GM12878 (cell line): Measurements from ENCODE around the gene GALNT17. TPM values are rescaled to one million over a fixed set of nuclear protein-coding genes. Genes with fewer than 3 reads are reported as not detected.

Experiments
- ATAC-seq: fragments of 200-7000 bp; cut with Tn5 transposase; 3 replicates; pipeline ENCODE4 v1.9.1; 2020; ENCODE audit warnings: mild to moderate bottlenecking, moderate library complexity
- BruUV-seq: library from RNA; stranded (reverse); fragments of 400-500 nt; replicated peaks from 2 replicates; lab custom pipeline; 2021; lab: Mats Ljungman, UMichigan
- CTCF ChIA-PET: fragments of 300-600 bp; sonication (Branson Sonifier 250); formaldehyde crosslinking; extraction: SDS; loops from one replicate; lab custom pipeline; 2021; ENCODE audit warnings: inconsistent platforms; lab: Yijun Ruan, JAX
- POLR2A ChIA-PET: fragments of 350-600 bp; formaldehyde crosslinking; extraction: SDS; loops from one replicate; lab custom pipeline; 2021; ENCODE audit warnings: inconsistent platforms; lab: Charles Lee
- RAD21 ChIA-PET: fragments of 300-600 bp; sonication (Branson Sonifier 250); formaldehyde crosslinking; loops from one replicate; lab custom pipeline; 2023; ENCODE audit warnings: antibody characterized with exemption; ENCODE audit not compliant: unreplicated experiment; lab: Charles Lee
- SMC1A ChIA-PET: fragments of 300-600 bp; sonication (Branson Sonifier 250); formaldehyde crosslinking; loops from one replicate; lab custom pipeline; 2023; ENCODE audit not compliant: unreplicated experiment, uncharacterized antibody; lab: Charles Lee
- DNase-seq: peaks from one replicate; pipeline ENCODE4 v3.0.0-alpha.2; 2011; ENCODE audit warnings: low read depth, low spot score
- FAIRE-seq: peaks from 3 replicates; lab custom pipeline; 2011; peaks lifted over from hg19 to GRCh38; lab: Jason Lieb, UNC
- H2AFZ ChIP-seq: 2 replicates; pipeline ENCODE4 v1.6.0; 2011; ENCODE audit warnings: low read depth, low read length, control low read depth; ENCODE audit not compliant: control insufficient read depth
- H3K27ac ChIP-seq: 2 replicates; pipeline ENCODE4 v1.5.1; 2011; ENCODE audit warnings: control low read depth; ENCODE audit not compliant: control insufficient read depth, insufficient read depth
- H3K27me3 ChIP-seq, 2 experiments: replicated peaks in 1 of 2; 2 replicates each; pipeline versions ENCODE4 v1.6.0 to v1.6.1; 2011; ENCODE audit warnings: low read length in 1 of 2; ENCODE audit not compliant: control insufficient read depth in 2 of 2, insufficient read depth in 2 of 2
- H3K36me3 ChIP-seq, 2 experiments: 2 replicates each; pipeline ENCODE4 v1.5.1; 2011; ENCODE audit warnings: low read length in 1 of 2; ENCODE audit not compliant: control insufficient read depth in 2 of 2, insufficient read depth in 2 of 2
- H3K4me1 ChIP-seq: 2 replicates; pipeline ENCODE4 v1.6.1; 2011; ENCODE audit warnings: mild to moderate bottlenecking, low read length, moderate library complexity, mixed read lengths; ENCODE audit not compliant: control insufficient read depth, insufficient read depth
- H3K4me2 ChIP-seq: 2 replicates; pipeline ENCODE4 v1.6.0; 2011; ENCODE audit warnings: control low read depth; ENCODE audit not compliant: control insufficient read depth, insufficient read depth
- H3K4me3 ChIP-seq: fragments of 200-600 bp; sonication (generic); 2 replicates; pipeline ENCODE4 v1.5.1; 2016
- H3K79me2 ChIP-seq: 2 replicates; pipeline ENCODE4 v1.6.0; 2011; ENCODE audit warnings: low read length; ENCODE audit not compliant: control insufficient read depth, insufficient read depth
- H3K9ac ChIP-seq: 2 replicates; pipeline ENCODE4 v1.8.0; 2011; ENCODE audit warnings: low read length, control low read depth, mixed read lengths; ENCODE audit not compliant: control insufficient read depth, insufficient read depth
- H3K9me3 ChIP-seq: replicated peaks from 3 replicates; pipeline ENCODE4 v1.5.1; 2011; ENCODE audit warnings: mild to moderate bottlenecking, low read length; ENCODE audit not compliant: control insufficient read depth, insufficient read depth
- H4K20me1 ChIP-seq: 2 replicates; pipeline ENCODE4 v1.6.0; 2011; ENCODE audit not compliant: control insufficient read depth, insufficient read depth
- BCL11A ChIP-seq: IDR thresholded peaks from 2 replicates; pipeline ENCODE4 v1.6.1; 2011; ENCODE audit warnings: low read depth, low read length
- CBX3 ChIP-seq: fragments of 200-600 bp; sonication (generic); IDR thresholded peaks from 2 replicates; pipeline ENCODE4 v1.6.1; 2016; ENCODE audit warnings: low read depth, borderline replicate concordance
- CHD2 ChIP-seq: IDR thresholded peaks from 2 replicates; pipeline ENCODE4 v1.6.1; 2011; ENCODE audit warnings: low read depth, low read length, improper control_type of control experiment, borderline replicate concordance
- CREB1 ChIP-seq: IDR thresholded peaks from 2 replicates; pipeline ENCODE4 v1.6.1; 2012; ENCODE audit warnings: low read depth, mild to moderate bottlenecking, inconsistent platforms
- EGR1 ChIP-seq, 2 experiments: IDR thresholded peaks; 1 replicate in 1 of 2; 2 replicates in 1 of 2; pipeline ENCODE4 v1.6.1; 2011 to 2012; ENCODE audit warnings: low read depth in 2 of 2, low read length in 2 of 2, borderline replicate concordance in 1 of 2, mild to moderate bottlenecking in 1 of 2, moderate library complexity in 1 of 2
- FOS ChIP-seq: IDR thresholded peaks from 3 replicates; pipeline ENCODE4 v1.6.1; 2011; ENCODE audit warnings: borderline replicate concordance; ENCODE audit not compliant: insufficient read length; ENCODE audit errors: extremely low read depth
- FOXM1 ChIP-seq: IDR thresholded peaks from 2 replicates; pipeline ENCODE4 v1.6.1; 2012; ENCODE audit warnings: low read depth, mild to moderate bottlenecking, inconsistent platforms, low read length, moderate library complexity
- JUNB ChIP-seq: IDR thresholded peaks from 2 replicates; pipeline ENCODE4 v1.6.1; 2016; ENCODE audit warnings: antibody characterized with exemption, mild to moderate bottlenecking
- MXI1 ChIP-seq: fragments of 150-350 bp; IDR thresholded peaks from 2 replicates; pipeline ENCODE4 v1.6.1; 2011; ENCODE audit warnings: low read depth, mild to moderate bottlenecking, inconsistent platforms, low read length, improper control_type of control experiment
- POLR2AphosphoS2 ChIP-seq: IDR thresholded peaks from 2 replicates; pipeline ENCODE4 v1.6.1; 2011; ENCODE audit warnings: low read depth, mild to moderate bottlenecking, low read length, improper control_type of control experiment, moderate library complexity
- PRDM15 ChIP-seq: fragments of 450-650 bp; formaldehyde crosslinking; IDR thresholded peaks from 2 replicates; pipeline ENCODE4 v1.4.0; 2020; ENCODE audit warnings: mild to moderate bottlenecking, moderate library complexity
- RELA ChIP-seq: fragments of 450-650 bp; IDR thresholded peaks from 2 replicates; pipeline ENCODE4 v1.8.0; 2014; ENCODE audit warnings: borderline replicate concordance; ENCODE audit not compliant: partially characterized antibody
- RFX5 ChIP-seq: IDR thresholded peaks from 2 replicates; pipeline ENCODE4 v1.6.1; 2011; ENCODE audit warnings: low read depth, low read length, improper control_type of control experiment
- SPI1 ChIP-seq: IDR thresholded peaks from 2 replicates; pipeline ENCODE4 v1.6.1; 2011; ENCODE audit warnings: low read depth, mild to moderate bottlenecking, low read length, moderate library complexity, borderline replicate concordance; ENCODE audit not compliant: insufficient read depth
- TBL1XR1 ChIP-seq: IDR thresholded peaks from 2 replicates; pipeline ENCODE4 v1.6.1; 2012; ENCODE audit warnings: low read depth, low read length, improper control_type of control experiment
- TCF12 ChIP-seq: IDR thresholded peaks from 2 replicates; pipeline ENCODE4 v1.6.1; 2011; ENCODE audit warnings: low read depth, mild to moderate bottlenecking, low read length
- ZNF24 ChIP-seq: fragments of 450-650 bp; IDR thresholded peaks from 2 replicates; pipeline ENCODE4 v1.6.1; 2017; ENCODE audit warnings: antibody characterized with exemption, mild to moderate bottlenecking
- ZZZ3 ChIP-seq: IDR thresholded peaks from 2 replicates; pipeline ENCODE4 v1.6.1; 2011; ENCODE audit warnings: low read depth; ENCODE audit not compliant: control insufficient read depth, insufficient read length
- WGBS: methylation state at CpG from one replicate; pipeline ENCODE4 v1.1.6; 2016; ENCODE audit warnings: low lambda C conversion rate; ENCODE audit not compliant: insufficient replicate concordance, insufficient coverage; ENCODE audit errors: missing lambda C conversion rate; 5-methylcytosine and 5-hydroxymethylcytosine counted together
- in situ Hi-C: fragments of 300-500 bp; cut with MboI; formaldehyde crosslinking; loops from 9 replicates; pipeline ENCODE4 v1.14.3; 2018; ENCODE audit warnings: mixed read lengths
- intact Hi-C: fragments of 100-400 bp; cut with micrococcal nuclease; formaldehyde crosslinking; loops from one replicate; pipeline ENCODE4 v1.14.2; 2022; ENCODE audit not compliant: unreplicated experiment
- polyA plus RNA-seq, 11 experiments: library from polyadenylated mRNA; depleted of rRNA in 4 of 11; unstranded in 6 of 11; stranded (reverse) in 5 of 11; fragments of >200 nt; fragmentation: Nextera tagmentation in 4 of 11; fragmentation: Illumina TruSeq in 1 of 11; extraction: Ambion mirVana in 4 of 11; extraction: Trizol in 1 of 11; gene quantifications; 1 replicate in 1 of 11; 2 replicates in 10 of 11; pipeline versions ENCODE4 v1.2.1 to v1.2.3, GENCODE V29; 2011 to 2016; ENCODE audit warnings: inconsistent platforms in 2 of 11, missing spikeins in 2 of 11, low read depth in 1 of 11
- total RNA-seq, 4 experiments: library from RNA; depleted of rRNA in 3 of 4; stranded (reverse); fragments of >200 nt in 3 of 4; fragmentation: Illumina TruSeq in 1 of 4; extraction: Trizol in 1 of 4; gene quantifications; 2 replicates each; pipeline versions ENCODE4 v1.2.1 to v1.2.3, GENCODE V29; 2013 to 2021

GALNT17 gene
- total and polyA plus RNA-seq, 10 of the 15 experiments (the other 5 are each of a cell fraction or from before 2014, with no cell fraction given): 0.12 to 0.15 TPM; not detected in 8

GRCh38 chr7:71649812-71650211 is 517.9 kb downstream of the GALNT17 start (continued):
- TF ChIP-seq PRDM15 (no peak), MXI1 (no peak)

GRCh38 chr7:71650653-71651337 is 518.9 kb downstream of the GALNT17 start:
- ATAC-seq (no peak), FAIRE-seq (no peak)
- Histone ChIP-seq H3K9ac (no peak overlapping the region), H3K27ac (no peak overlapping the region), H2AFZ (no peak overlapping the region), H3K4me3 (no peak overlapping the region), H3K27me3 (no peaks in the 10 kb centered on the region)
- CTCF ChIA-PET: no interaction called here
- in situ Hi-C loops: no loop called here
- POLR2A ChIA-PET: no interaction called here
- TF ChIP-seq RFX5 (no peak), TBL1XR1 (no peak), ZNF24 (no peak), CBX3 (no peak), CREB1 (no peak), BCL11A (no peak), JUNB (no peak), POLR2AphosphoS2 (no peak), EGR1 (IDR thresholded peaks at IDR 0.05; ENCODE audit: borderline replicate concordance in 1 of 2, low read depth in 2 of 2, low read length in 2 of 2) (no peak), TCF12 (no peak), RELA (no peak), SPI1 (no peak), CHD2 (no peak), FOXM1 (no peak), FOS (no peak), ZZZ3 (no peak)
- TF ChIP-seq, all 136 proteins: peak for 0
- no peak for DNase-seq
- Histone ChIP-seq H3K4me2 (no peak overlapping the region), H3K79me2 (no peaks in the 10 kb centered on the region), H3K4me1 (no peaks in the 10 kb centered on the region), H4K20me1 (no peaks in the 10 kb centered on the region), H3K9me3 (no peaks in the 10 kb centered on the region; the same call in 2 of the 3 replicates), H3K36me3 (no peaks in the 10 kb centered on the region)
- RAD21 ChIA-PET: no interaction called here
- WGBS: 0% methylated on average over 2 of the region's 2 CpGs
- SMC1A ChIA-PET: no interaction called here
- intact Hi-C loops: no loop called here
- no TSS peak for BruUV-seq
